HG03520 (cell line): Measurements from ENCODE around the gene DUOX2.
A peak's percentile ranks its signal among the peaks of the same experiment; 100 is the strongest.
"Not testable (repeated sequence)": the region's sequence is repeated elsewhere in the genome, so short reads cannot be mapped to it uniquely, and the experiment has no call there.

Experiments used
- ATAC-seq: cut with Tn5 transposase; IDR thresholded peaks from one replicate; pipeline ENCODE4 v1.9.1; 2021; ENCODE audit warnings: mild to moderate bottlenecking, moderate library complexity; ENCODE audit not compliant: unreplicated experiment

The DUOX2 gene

GRCh38 chr15:45120081-45120972 lies 6.4 kb upstream of the DUOX2 start:
- ATAC-seq: no peak

GRCh38 chr15:45118996-45119395 lies 5.0 kb upstream of the DUOX2 start:
- ATAC-seq: no peak

GRCh38 chr15:45118131-45118588 lies 4.2 kb upstream of the DUOX2 start:
- ATAC-seq: peak; percentile 91

- ATAC-seq: no peak
These were observed 3.5 kb upstream of the DUOX2 start for GRCh38 chr15:45117308-45118130.

- ATAC-seq: no peak
These were observed 2.7 kb upstream of the DUOX2 start for GRCh38 chr15:45116482-45117307.

GRCh38 chr15:45116006-45116481 lies 2.1 kb upstream of the DUOX2 start:
- no peak for ATAC-seq

- no peak for ATAC-seq
These were observed 1.4 kb upstream of the DUOX2 start for GRCh38 chr15:45115312-45115820.

GRCh38 chr15:45114751-45115085 lies 746 bp upstream of the DUOX2 start:
- ATAC-seq: no peak

- no peak for ATAC-seq
These were observed 487 bp downstream of the DUOX2 start for GRCh38 chr15:45113380-45113990.

- ATAC-seq: no peak
These were observed 1.2 kb downstream of the DUOX2 start for GRCh38 chr15:45112591-45113379.

- no peak for ATAC-seq
These were observed 1.8 kb downstream of the DUOX2 start for GRCh38 chr15:45112143-45112590.

GRCh38 chr15:45111390-45112142 lies 2.4 kb downstream of the DUOX2 start:
- ATAC-seq: no peak

- ATAC-seq: no peak
These were observed 3.6 kb downstream of the DUOX2 start for GRCh38 chr15:45110256-45110820.

GRCh38 chr15:45107941-45108630 lies 5.9 kb downstream of the DUOX2 start:
- ATAC-seq: no peak

- ATAC-seq: no peak
These were observed 7.8 kb downstream of the DUOX2 start for GRCh38 chr15:45106002-45106790.

- ATAC-seq: no peak
These were observed 8.4 kb downstream of the DUOX2 start for GRCh38 chr15:45105586-45105985.

GRCh38 chr15:45104170-45104569 lies 9.8 kb downstream of the DUOX2 start:
- ATAC-seq: not testable (repeated sequence)
